HG03469 (cell line): Measurements from ENCODE around the gene PLG.
A peak's percentile ranks its signal among the peaks of the same experiment; 100 is the strongest.
"Not testable (repeated sequence)": the region's sequence is repeated elsewhere in the genome, so short reads cannot be mapped to it uniquely, and the experiment has no call there.

ENCODE experiments used
- ATAC-seq: cut with Tn5 transposase; IDR thresholded peaks from one replicate; pipeline ENCODE4 v1.9.1; 2021; ENCODE audit warnings: mild to moderate bottlenecking, moderate library complexity, moderate number of reproducible peaks; ENCODE audit not compliant: unreplicated experiment

Gene PLG

GRCh38 chr6:160774399-160774798 is 72.4 kb downstream of the PLG start:
- ATAC-seq: no peak

GRCh38 chr6:160775792-160776580 is 73.9 kb downstream of the PLG start:
- no peak for ATAC-seq

- not testable (repeated sequence) for ATAC-seq
Observed at GRCh38 chr6:160779095-160779494, 77.1 kb downstream of the PLG start.

- not testable (repeated sequence) for ATAC-seq
Observed at GRCh38 chr6:160780656-160781055, 78.6 kb downstream of the PLG start.

- no peak for ATAC-seq
Observed at GRCh38 chr6:160781298-160781697, 79.3 kb downstream of the PLG start.

- ATAC-seq: no peak
Observed at GRCh38 chr6:160782228-160782627, 80.2 kb downstream of the PLG start.

- no peak for ATAC-seq
Observed at GRCh38 chr6:160783741-160784140, 81.7 kb downstream of the PLG start.

- not testable (repeated sequence) for ATAC-seq
Observed at GRCh38 chr6:160788126-160788525, 86.1 kb downstream of the PLG start.

- ATAC-seq: no peak
Observed at GRCh38 chr6:160788806-160789205, 86.8 kb downstream of the PLG start.

GRCh38 chr6:160789263-160790027 is 87.4 kb downstream of the PLG start:
- ATAC-seq: no peak

- no peak for ATAC-seq
Observed at GRCh38 chr6:160790028-160790792, 88.2 kb downstream of the PLG start.

GRCh38 chr6:160791459-160791858 is 89.4 kb downstream of the PLG start:
- ATAC-seq: peak; percentile 51

GRCh38 chr6:160791981-160792418 is 90.0 kb downstream of the PLG start:
- peak; percentile 37 for ATAC-seq

GRCh38 chr6:160792708-160793107 is 90.7 kb downstream of the PLG start:
- no peak for ATAC-seq

GRCh38 chr6:160793652-160794051 is 91.6 kb downstream of the PLG start:
- no peak for ATAC-seq

- ATAC-seq: no peak
Observed at GRCh38 chr6:160795721-160796120, 93.7 kb downstream of the PLG start.

GRCh38 chr6:160798625-160799024 is 96.6 kb downstream of the PLG start:
- no peak for ATAC-seq

- no peak for ATAC-seq
Observed at GRCh38 chr6:160799801-160800506, 97.9 kb downstream of the PLG start.

GRCh38 chr6:160801418-160801817 is 99.4 kb downstream of the PLG start:
- no peak for ATAC-seq

- not testable (repeated sequence) for ATAC-seq
Observed at GRCh38 chr6:160802049-160802448, 100.0 kb downstream of the PLG start.
